A673 (cell line): Measurements from ENCODE around the gene LRRN2. TPM values are rescaled to one million over a fixed set of nuclear protein-coding genes. Genes with fewer than 3 reads are reported as not detected.

Source experiments
- BruUV-seq: library from RNA; stranded (reverse); fragments of 400-500 nt; replicated peaks from 2 replicates; lab custom pipeline; 2021; lab: Mats Ljungman, UMichigan
- CTCF ChIA-PET: fragments of 300-600 bp; sonication (Branson Sonifier 250); formaldehyde crosslinking; loops from one replicate; lab custom pipeline; 2022; ENCODE audit warnings: antibody characterized with exemption; lab: Charles Lee
- POLR2A ChIA-PET: fragments of 300-600 bp; sonication (Branson Sonifier 250); formaldehyde crosslinking; loops from one replicate; lab custom pipeline; 2022; ENCODE audit warnings: antibody characterized with exemption; ENCODE audit not compliant: low non-redundant PET; lab: Charles Lee
- DNase-seq: peaks from one replicate; pipeline ENCODE4 v3.0.0-alpha.2; 2015; ENCODE audit warnings: low spot score
- H3K27ac ChIP-seq: fragments of 200-600 bp; sonication (generic); 2 replicates; pipeline ENCODE4 v1.5.1; 2016; ENCODE audit warnings: mixed run types, low read depth, mild to moderate bottlenecking, mixed read lengths, antibody characterized with exemption, low read length; ENCODE audit not compliant: poor library complexity, severe bottlenecking
- H3K27me3 ChIP-seq: fragments of 200-600 bp; sonication (generic); replicated peaks from 2 replicates; pipeline ENCODE4 v1.6.1; 2017; ENCODE audit warnings: mixed run types, low read depth, mild to moderate bottlenecking, mixed read lengths, antibody characterized with exemption, low read length; ENCODE audit not compliant: insufficient read depth, poor library complexity
- H3K36me3 ChIP-seq: fragments of 200-600 bp; sonication (generic); 2 replicates; pipeline ENCODE4 v1.6.1; 2016; ENCODE audit warnings: mixed run types, mild to moderate bottlenecking, mixed read lengths, antibody characterized with exemption, low read length; ENCODE audit not compliant: insufficient read depth, poor library complexity, severe bottlenecking
- H3K4me1 ChIP-seq: fragments of 200-600 bp; sonication (generic); 2 replicates; pipeline ENCODE4 v1.6.1; 2017; ENCODE audit warnings: mixed run types, mild to moderate bottlenecking, mixed read lengths, antibody characterized with exemption, low read length; ENCODE audit not compliant: insufficient read depth, poor library complexity, severe bottlenecking
- H3K4me3 ChIP-seq: fragments of 200-600 bp; sonication (generic); 2 replicates; pipeline ENCODE4 v1.5.1; 2016; ENCODE audit warnings: low read depth, mixed run types, mild to moderate bottlenecking, mixed read lengths, low read length; ENCODE audit not compliant: poor library complexity, severe bottlenecking
- H3K9me3 ChIP-seq: fragments of 200-600 bp; sonication (generic); 2 replicates; pipeline ENCODE4 v1.6.1; 2016; ENCODE audit warnings: mixed run types, low read depth, mild to moderate bottlenecking, mixed read lengths, antibody characterized with exemption, low read length; ENCODE audit not compliant: poor library complexity, severe bottlenecking
- EZH2 ChIP-seq: fragments of 200-600 bp; sonication (generic); IDR thresholded peaks from 2 replicates; pipeline ENCODE4 v1.6.1; 2017; ENCODE audit warnings: borderline replicate concordance, low read depth, mild to moderate bottlenecking, mixed read lengths, antibody characterized with exemption, low read length; ENCODE audit not compliant: poor library complexity, severe bottlenecking
- intact Hi-C: fragments of 100-400 bp; cut with micrococcal nuclease; formaldehyde crosslinking; loops from one replicate; pipeline ENCODE4 v1.10.0; 2022; ENCODE audit not compliant: unreplicated experiment
- total RNA-seq: library from RNA; stranded (reverse); gene quantifications from 2 replicates; pipeline ENCODE4 v1.2.3, GENCODE V29; 2021
- TF ChIP-seq, protein P1 (sequence below): fragments of 300-800, 200-600 bp; sonication (generic); conservative IDR thresholded peaks from 2 replicates; pipeline ENCODE4 v1.5.1; 2017; ENCODE audit warnings: low read depth, mild to moderate bottlenecking, antibody characterized with exemption, low read length, moderate library complexity, mixed read lengths

The LRRN2 gene
- total RNA-seq, 1 experiment from 2014 or later, result not detected

- Histone ChIP-seq H3K4me3 (no peak overlapping the region), H3K36me3 (no peaks in the 10 kb centered on the region), H3K9me3 (no peaks in the 10 kb centered on the region), H3K27me3 (no peaks in the 10 kb centered on the region), H3K27ac (no peak overlapping the region), H3K4me1 (peaks cover under 1% of the 10 kb centered on the region)
- POLR2A ChIA-PET, result no interaction called here
- BruUV-seq, result no TSS peak
- CTCF ChIA-PET, result no interaction called here
- DNase-seq, result no peak
- intact Hi-C loops, result no loop called here
- TF ChIP-seq, protein P1, sequence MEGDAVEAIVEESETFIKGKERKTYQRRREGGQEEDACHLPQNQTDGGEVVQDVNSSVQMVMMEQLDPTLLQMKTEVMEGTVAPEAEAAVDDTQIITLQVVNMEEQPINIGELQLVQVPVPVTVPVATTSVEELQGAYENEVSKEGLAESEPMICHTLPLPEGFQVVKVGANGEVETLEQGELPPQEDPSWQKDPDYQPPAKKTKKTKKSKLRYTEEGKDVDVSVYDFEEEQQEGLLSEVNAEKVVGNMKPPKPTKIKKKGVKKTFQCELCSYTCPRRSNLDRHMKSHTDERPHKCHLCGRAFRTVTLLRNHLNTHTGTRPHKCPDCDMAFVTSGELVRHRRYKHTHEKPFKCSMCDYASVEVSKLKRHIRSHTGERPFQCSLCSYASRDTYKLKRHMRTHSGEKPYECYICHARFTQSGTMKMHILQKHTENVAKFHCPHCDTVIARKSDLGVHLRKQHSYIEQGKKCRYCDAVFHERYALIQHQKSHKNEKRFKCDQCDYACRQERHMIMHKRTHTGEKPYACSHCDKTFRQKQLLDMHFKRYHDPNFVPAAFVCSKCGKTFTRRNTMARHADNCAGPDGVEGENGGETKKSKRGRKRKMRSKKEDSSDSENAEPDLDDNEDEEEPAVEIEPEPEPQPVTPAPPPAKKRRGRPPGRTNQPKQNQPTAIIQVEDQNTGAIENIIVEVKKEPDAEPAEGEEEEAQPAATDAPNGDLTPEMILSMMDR, result no peak
- no peak for TF ChIP-seq EZH2
These were observed 33.0 kb downstream of the LRRN2 start for GRCh38 chr1:204652497-204652896.

GRCh38 chr1:204651843-204652421 lies 33.6 kb downstream of the LRRN2 start:
- Histone ChIP-seq H3K36me3 (no peaks in the 10 kb centered on the region), H3K27me3 (no peaks in the 10 kb centered on the region), H3K9me3 (no peaks in the 10 kb centered on the region), H3K27ac (no peak overlapping the region), H3K4me3 (no peak overlapping the region), H3K4me1 (peaks cover 4% of the 10 kb centered on the region)
- ChIA-PET CTCF (no interaction called here), POLR2A (no interaction called here)
- intact Hi-C loops, result no loop called here
- no TSS peak for BruUV-seq
- DNase-seq, result peak; percentile 39
- TF ChIP-seq, protein P1, result no peak

GRCh38 chr1:204650911-204651570 lies 34.5 kb downstream of the LRRN2 start:
- H3K27ac ChIP-seq, result no peak overlapping the region
- intact Hi-C loops, result no loop called here
- H3K4me1 ChIP-seq, result peaks cover 4% of the 10 kb centered on the region
- H3K36me3 ChIP-seq, result no peaks in the 10 kb centered on the region
- ChIA-PET CTCF (no interaction called here), POLR2A (no interaction called here)
- no peaks in the 10 kb centered on the region for H3K9me3 ChIP-seq
- BruUV-seq, result no TSS peak
- TF ChIP-seq, protein P1, result no peak
- TF ChIP-seq EZH2, result no peak
- no peak for DNase-seq
- H3K27me3 ChIP-seq, result no peaks in the 10 kb centered on the region
- H3K4me3 ChIP-seq, result no peak overlapping the region
